ENCODE measurements around the gene STK40. TPM values are rescaled to one million over a fixed set of nuclear protein-coding genes. Genes with fewer than 3 reads are reported as not detected.
A peak's percentile ranks its signal among the peaks of the same experiment; 100 is the strongest.

The STK40 gene
- total RNA-seq, 2 donors from 2014 or later = 60.3 to 61.5 TPM

GRCh38 chr1:36420836-36421317, 35.2 kb upstream of the STK40 start:
- H3K36me3 ChIP-seq = peaks cover 13% of the 10 kb centered on the region
- ATAC-seq (ENCODE audit: insufficient number of reproducible peaks, low FRiP score, low read depth) (peak; percentile 75), DNase-seq (ENCODE audit: low spot score) (no peak)
- no peak overlapping the region for H3K27ac ChIP-seq
- no peak overlapping the region for H3K4me3 ChIP-seq
- TF ChIP-seq CTCF (IDR thresholded peaks at IDR 0.05) = peak; percentile 95
- no peaks in the 10 kb centered on the region for H3K9me3 ChIP-seq
- H3K27me3 ChIP-seq (replicated peaks; ENCODE audit: insufficient read depth) = no peaks in the 10 kb centered on the region
- H3K4me1 ChIP-seq (ENCODE audit: control insufficient read depth in 1 of 2, low read depth in 2 of 2) = no peaks in the 10 kb centered on the region

- no peak for ATAC-seq (ENCODE audit: insufficient number of reproducible peaks, low FRiP score, low read depth)
- no peak for TF ChIP-seq CTCF (IDR thresholded peaks at IDR 0.05)
- Histone ChIP-seq H3K9me3 (no peaks in the 10 kb centered on the region), H3K27ac (no peak overlapping the region), H3K4me3 (no peak overlapping the region), H3K36me3 (peaks cover 13% of the 10 kb centered on the region), H3K27me3 (replicated peaks; ENCODE audit: insufficient read depth) (no peaks in the 10 kb centered on the region), H3K4me1 (ENCODE audit: control insufficient read depth in 1 of 2, low read depth in 2 of 2) (no peaks in the 10 kb centered on the region)
- DNase-seq (ENCODE audit: low spot score) = no peak
Measured at GRCh38 chr1:36420409-36420808, 34.7 kb upstream of the STK40 start.

GRCh38 chr1:36419569-36419968, 33.8 kb upstream of the STK40 start:
- no peak overlapping the region for H3K27ac ChIP-seq
- H3K4me3 ChIP-seq = no peak overlapping the region
- no peaks in the 10 kb centered on the region for H3K4me1 ChIP-seq (ENCODE audit: control insufficient read depth in 1 of 2, low read depth in 2 of 2)
- TF ChIP-seq CTCF (IDR thresholded peaks at IDR 0.05) = no peak
- H3K27me3 ChIP-seq (replicated peaks; ENCODE audit: insufficient read depth) = no peaks in the 10 kb centered on the region
- H3K36me3 ChIP-seq = peaks cover 13% of the 10 kb centered on the region
- DNase-seq (ENCODE audit: low spot score) = no peak
- H3K9me3 ChIP-seq = no peaks in the 10 kb centered on the region
- ATAC-seq (ENCODE audit: insufficient number of reproducible peaks, low FRiP score, low read depth) = no peak

GRCh38 chr1:36419140-36419539, 33.4 kb upstream of the STK40 start:
- ATAC-seq (ENCODE audit: insufficient number of reproducible peaks, low FRiP score, low read depth) = no peak
- H3K27ac ChIP-seq = no peak overlapping the region
- H3K36me3 ChIP-seq = peaks cover 13% of the 10 kb centered on the region
- DNase-seq (ENCODE audit: low spot score) = no peak
- TF ChIP-seq CTCF (IDR thresholded peaks at IDR 0.05) = no peak
- no peaks in the 10 kb centered on the region for H3K27me3 ChIP-seq (replicated peaks; ENCODE audit: insufficient read depth)
- H3K4me1 ChIP-seq (ENCODE audit: control insufficient read depth in 1 of 2, low read depth in 2 of 2) = no peaks in the 10 kb centered on the region
- H3K9me3 ChIP-seq = no peaks in the 10 kb centered on the region
- H3K4me3 ChIP-seq = no peak overlapping the region

- no peak overlapping the region for H3K27ac ChIP-seq
- H3K4me1 ChIP-seq (ENCODE audit: control insufficient read depth in 1 of 2, low read depth in 2 of 2) = no peaks in the 10 kb centered on the region
- ATAC-seq (ENCODE audit: insufficient number of reproducible peaks, low FRiP score, low read depth) (no peak), DNase-seq (ENCODE audit: low spot score) (no peak)
- no peaks in the 10 kb centered on the region for H3K9me3 ChIP-seq
- H3K27me3 ChIP-seq (replicated peaks; ENCODE audit: insufficient read depth) = no peaks in the 10 kb centered on the region
- H3K36me3 ChIP-seq = peaks cover 6% of the 10 kb centered on the region
- TF ChIP-seq CTCF (IDR thresholded peaks at IDR 0.05) = no peak
- no peak overlapping the region for H3K4me3 ChIP-seq
Measured at GRCh38 chr1:36417931-36418330, 32.2 kb upstream of the STK40 start.

Data from thoracic aorta (tissue), 2 donors.